22Rv1 (cell line): ENCODE results near the gene CD58.
"Not testable (repeated sequence)": the region's sequence is repeated elsewhere in the genome, so short reads cannot be mapped to it uniquely, and the experiment has no call there.

Experiments used
- H3K27ac ChIP-seq: fragments of 450-650 bp; 2 replicates; pipeline ENCODE4 v1.5.1; 2017
- ZFX ChIP-seq: fragments of 450-650 bp; IDR thresholded peaks from 2 replicates; pipeline ENCODE4 v1.6.1; 2017; ENCODE audit warnings: antibody characterized with exemption, borderline replicate concordance
- TF ChIP-seq, protein P1 (sequence below): fragments of 450-650 bp; IDR thresholded peaks from 2 replicates; pipeline ENCODE4 v1.5.1; 2017; ENCODE audit warnings: mild to moderate bottlenecking

The CD58 gene

GRCh38 chr1:116595946-116596741 lies 25.3 kb upstream of the CD58 start:
- H3K27ac ChIP-seq, result not testable (repeated sequence)
- TF ChIP-seq, protein P1, sequence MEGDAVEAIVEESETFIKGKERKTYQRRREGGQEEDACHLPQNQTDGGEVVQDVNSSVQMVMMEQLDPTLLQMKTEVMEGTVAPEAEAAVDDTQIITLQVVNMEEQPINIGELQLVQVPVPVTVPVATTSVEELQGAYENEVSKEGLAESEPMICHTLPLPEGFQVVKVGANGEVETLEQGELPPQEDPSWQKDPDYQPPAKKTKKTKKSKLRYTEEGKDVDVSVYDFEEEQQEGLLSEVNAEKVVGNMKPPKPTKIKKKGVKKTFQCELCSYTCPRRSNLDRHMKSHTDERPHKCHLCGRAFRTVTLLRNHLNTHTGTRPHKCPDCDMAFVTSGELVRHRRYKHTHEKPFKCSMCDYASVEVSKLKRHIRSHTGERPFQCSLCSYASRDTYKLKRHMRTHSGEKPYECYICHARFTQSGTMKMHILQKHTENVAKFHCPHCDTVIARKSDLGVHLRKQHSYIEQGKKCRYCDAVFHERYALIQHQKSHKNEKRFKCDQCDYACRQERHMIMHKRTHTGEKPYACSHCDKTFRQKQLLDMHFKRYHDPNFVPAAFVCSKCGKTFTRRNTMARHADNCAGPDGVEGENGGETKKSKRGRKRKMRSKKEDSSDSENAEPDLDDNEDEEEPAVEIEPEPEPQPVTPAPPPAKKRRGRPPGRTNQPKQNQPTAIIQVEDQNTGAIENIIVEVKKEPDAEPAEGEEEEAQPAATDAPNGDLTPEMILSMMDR, result peak; percentile 54

DNA sequence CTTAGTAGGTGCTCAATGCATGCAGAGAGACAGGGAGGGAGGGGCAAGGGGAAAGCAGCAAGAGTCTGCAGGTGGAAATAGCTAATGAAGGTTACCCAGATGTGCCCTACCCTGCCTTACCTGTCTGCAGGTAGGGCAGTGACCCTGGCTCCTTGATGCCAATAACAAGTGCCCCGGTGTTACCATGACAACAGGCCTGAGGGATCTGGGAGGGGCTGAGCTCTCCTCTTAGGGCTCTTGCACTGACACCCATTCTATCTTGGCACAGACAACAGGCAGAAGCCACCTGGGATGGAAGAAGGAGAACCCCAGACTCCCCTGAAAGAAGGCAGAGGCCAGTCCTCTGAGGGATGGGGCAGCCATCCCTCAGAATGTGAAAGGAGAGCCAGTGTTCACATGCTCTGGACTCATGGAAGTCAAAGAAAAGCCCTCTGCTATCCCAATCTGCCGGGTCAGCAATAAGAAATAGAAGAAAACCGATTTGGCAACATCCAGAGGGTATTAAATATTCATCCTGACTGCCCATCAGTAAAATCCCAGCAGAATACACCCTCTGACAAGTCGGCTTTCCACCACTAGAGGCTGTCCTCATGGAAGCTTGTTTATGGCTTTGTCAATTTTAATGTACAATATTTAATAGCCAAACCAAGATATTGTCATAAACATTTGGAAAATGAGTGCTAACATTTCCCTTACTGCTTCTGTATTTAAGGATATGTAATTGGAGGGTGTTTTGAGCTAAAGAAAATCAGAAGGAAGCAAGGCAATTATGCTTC lies 24.4 kb upstream of the CD58 start:
- TF ChIP-seq, protein P1, result peak; percentile 13; the same call in 1 of the 2 replicates
- H3K27ac ChIP-seq, result not testable (repeated sequence)

- not testable (repeated sequence) for H3K27ac ChIP-seq
Measured at GRCh38 chr1:116593977-116594376, 23.2 kb upstream of the CD58 start.

GRCh38 chr1:116593401-116593800 lies 22.6 kb upstream of the CD58 start:
- H3K27ac ChIP-seq, result not testable (repeated sequence)

DNA sequence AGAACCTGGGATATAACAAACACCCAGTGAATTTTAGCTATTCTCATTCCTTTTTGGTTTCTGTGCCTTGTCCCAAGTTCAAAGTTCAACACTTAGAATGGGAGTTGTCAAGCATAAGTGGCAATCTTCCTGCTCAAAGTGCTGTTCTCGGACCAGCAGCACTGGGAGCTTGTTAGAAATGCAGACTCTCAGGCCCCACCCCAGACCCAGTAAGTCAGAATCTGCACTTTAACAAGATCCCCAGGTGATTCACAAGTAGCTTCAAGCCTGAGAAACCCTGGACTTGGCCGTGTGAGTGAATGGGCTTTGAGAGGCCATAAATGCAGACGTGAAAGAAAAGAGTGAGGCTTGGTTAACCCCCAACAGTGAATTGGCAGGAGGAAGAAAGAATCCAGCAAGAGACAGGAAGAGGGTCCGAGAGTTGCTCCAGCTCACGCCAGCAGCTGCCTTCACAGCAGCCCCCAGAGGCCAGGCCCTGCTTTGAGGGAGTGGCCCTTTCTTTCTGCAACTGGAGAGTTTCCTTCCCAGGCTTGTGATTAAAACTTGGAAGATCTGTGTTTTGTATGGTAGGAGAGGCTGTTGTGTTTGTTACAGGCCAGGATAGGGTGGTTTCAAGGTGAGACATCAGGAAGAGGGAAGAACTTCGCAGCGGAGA lies 21.3 kb upstream of the CD58 start:
- not testable (repeated sequence) for H3K27ac ChIP-seq

- not testable (repeated sequence) for H3K27ac ChIP-seq
Measured at GRCh38 chr1:116591006-116591950, 20.5 kb upstream of the CD58 start.

- not testable (repeated sequence) for H3K27ac ChIP-seq
Measured at GRCh38 chr1:116590359-116591005, 19.7 kb upstream of the CD58 start.

DNA sequence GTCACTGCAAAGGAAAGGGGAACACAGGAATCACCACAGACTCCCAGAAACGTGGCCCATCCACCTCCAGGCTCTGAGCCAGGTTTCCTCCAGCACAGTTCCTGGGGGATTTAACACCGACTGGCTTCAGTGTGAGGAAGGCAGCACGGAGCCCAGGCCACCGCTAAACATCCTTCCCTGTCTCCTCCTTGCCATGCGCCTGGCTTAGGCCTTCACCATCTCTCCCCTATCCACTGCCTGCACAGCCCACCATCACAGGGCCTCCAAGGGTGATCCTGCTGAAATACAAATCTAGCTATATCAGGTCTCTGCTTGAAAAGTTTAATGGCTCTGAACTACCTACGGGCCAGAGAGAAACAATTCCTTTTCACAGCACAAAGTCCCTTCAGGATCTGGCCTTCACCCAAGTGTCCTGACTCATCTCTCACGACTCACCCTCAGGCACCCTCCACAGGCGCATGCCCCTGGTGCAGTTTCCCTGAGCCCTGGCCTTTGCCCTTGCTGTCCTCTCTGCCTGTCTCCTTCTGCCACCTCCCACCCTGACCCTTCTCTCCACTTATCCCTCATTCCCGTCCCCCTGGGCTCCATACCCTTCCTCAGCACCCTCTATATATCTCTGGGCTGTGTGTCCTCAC lies 18.4 kb upstream of the CD58 start:
- H3K27ac ChIP-seq, result not testable (repeated sequence)

DNA sequence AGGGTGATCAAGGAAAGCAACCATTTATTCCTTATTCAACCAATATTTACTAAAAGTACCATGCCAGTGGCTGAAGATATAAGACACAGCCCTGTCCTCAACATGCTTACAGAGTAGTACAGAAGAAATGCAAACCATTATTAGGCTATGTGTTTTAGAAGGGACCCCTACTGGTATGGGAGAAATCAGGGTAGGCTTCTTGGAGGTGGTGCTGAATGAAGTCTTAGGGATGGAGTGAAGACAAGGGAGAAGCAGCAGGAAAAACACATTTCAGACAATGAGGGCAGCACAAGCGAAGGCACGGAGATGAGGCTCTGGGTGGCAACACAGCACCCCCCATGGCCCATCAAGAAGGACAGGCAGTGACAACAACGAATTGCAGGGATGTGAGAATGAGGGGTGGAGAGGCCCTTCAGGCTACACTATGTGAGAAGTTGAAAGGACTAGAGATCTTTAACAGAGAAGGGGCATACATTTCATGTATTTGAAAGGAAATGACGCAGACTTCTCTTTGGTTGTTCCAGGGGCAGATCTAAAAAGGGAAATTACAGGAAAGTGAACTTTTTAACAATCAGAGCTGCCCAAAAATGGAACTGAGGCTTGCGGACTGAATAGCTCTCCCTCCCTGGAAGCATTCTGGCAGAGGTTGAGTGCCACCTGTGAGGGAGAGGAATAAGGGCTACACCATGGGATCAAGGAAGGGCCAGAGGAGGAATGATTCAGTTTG lies 16.8 kb upstream of the CD58 start:
- H3K27ac ChIP-seq, result no peak overlapping the region
- TF ChIP-seq, protein P1, result no peak
- TF ChIP-seq ZFX, result no peak
